Psoas muscle (tissue), 8 donors: ENCODE results near the gene TXNDC2. TPM values are rescaled to one million over a fixed set of nuclear protein-coding genes. Genes with fewer than 3 reads are reported as not detected.
"Not testable (repeated sequence)": the region's sequence is repeated elsewhere in the genome, so short reads cannot be mapped to it uniquely, and the experiment has no call there.

Experiments used
- ATAC-seq, 4 donors: fragments of 200-7000 bp; cut with Tn5 transposase; one replicate each; pipeline ENCODE4 v1.9.1; 2020; ENCODE audit warnings: moderate library complexity in 3 of 4, mild to moderate bottlenecking in 2 of 4
- DNase-seq, 2 donors: peaks; one replicate each; pipeline ENCODE4 v3.0.0-alpha.2; 2020
- H3K27ac ChIP-seq: fragments of 200-600 bp; one replicate; pipeline ENCODE4 v1.8.0; 2022
- H3K27me3 ChIP-seq, 3 donors: fragments of 200-600 bp in 1 of 3; one replicate each; pipeline versions ENCODE4 v1.6.1 to v1.8.0; 2013 to 2022; ENCODE audit warnings: low read length in 2 of 3, mild to moderate bottlenecking in 2 of 3, moderate library complexity in 1 of 3; ENCODE audit not compliant: insufficient read depth in 3 of 3
- H3K36me3 ChIP-seq, 2 donors: fragments of 200-600 bp in 1 of 2; one replicate each; pipeline versions ENCODE4 v1.6.1 to v1.8.0; 2013 to 2022; ENCODE audit warnings: low read depth in 1 of 2, mild to moderate bottlenecking in 1 of 2, moderate library complexity in 1 of 2; ENCODE audit not compliant: insufficient read depth in 1 of 2
- H3K4me1 ChIP-seq: fragments of 200-600 bp; one replicate; pipeline ENCODE4 v1.8.0; 2022
- H3K4me3 ChIP-seq: fragments of 200-600 bp; one replicate; pipeline ENCODE4 v1.8.0; 2022; ENCODE audit warnings: mild to moderate bottlenecking
- H3K9me3 ChIP-seq: fragments of 200-600 bp; one replicate; pipeline ENCODE4 v1.8.0; 2022
- CTCF ChIP-seq: fragments of 200-600 bp; IDR thresholded peaks from one replicate; pipeline ENCODE4 v1.8.0; 2022; ENCODE audit warnings: antibody characterized with exemption
- WGBS, 3 donors: extraction: QIAGEN DNeasy Blood & Tissue Kit; methylation state at CpG; one replicate each; pipeline versions ENCODE4 v1.1.6 to v1.1.7; 2013; 5-methylcytosine and 5-hydroxymethylcytosine counted together
- intact Hi-C, 2 donors: fragments of 100-400 bp; cut with DNase I; formaldehyde crosslinking; loops; one replicate each; pipeline versions ENCODE4 v1.11.0 to v1.14.2; 2022
- polyA plus RNA-seq, 3 donors: library from polyadenylated mRNA; stranded (reverse); fragments of 200-250 nt; gene quantifications; one replicate each; pipeline ENCODE4 v1.2.3, GENCODE V29; 2013
- total RNA-seq, 4 donors: library from RNA; stranded (reverse); fragmentation: NEBNext Ultra II Directional in 2 of 4; extraction: Animal tissue kit (Norgen Biotek cat#: 25700) in 2 of 4; gene quantifications; one replicate each; pipeline versions ENCODE4 v1.2.1 to v1.2.4, GENCODE V29; 2021 to 2023
- donor health status: healthy with polysubstance abuse.
- donor health status: DM: no; HTN: no; CAD: no; lungs with moderate emphysema.
- donor health status: Bipolar disorder and iron deficiency.
- donor health status: healthy.
- donor health status: DM: yes; HTN: yes; CAD: no.
- donor health status: DM: no; HTN: no; CAD: no.
- donor health status: DM: no; HTN: no; CAD: no.
- donor health status: DM: yes; HTN: yes; CAD: no.

TXNDC2 gene
- total and polyA plus RNA-seq, 7 donors: 0.04 to 0.19 TPM; not detected in 5

DNA sequence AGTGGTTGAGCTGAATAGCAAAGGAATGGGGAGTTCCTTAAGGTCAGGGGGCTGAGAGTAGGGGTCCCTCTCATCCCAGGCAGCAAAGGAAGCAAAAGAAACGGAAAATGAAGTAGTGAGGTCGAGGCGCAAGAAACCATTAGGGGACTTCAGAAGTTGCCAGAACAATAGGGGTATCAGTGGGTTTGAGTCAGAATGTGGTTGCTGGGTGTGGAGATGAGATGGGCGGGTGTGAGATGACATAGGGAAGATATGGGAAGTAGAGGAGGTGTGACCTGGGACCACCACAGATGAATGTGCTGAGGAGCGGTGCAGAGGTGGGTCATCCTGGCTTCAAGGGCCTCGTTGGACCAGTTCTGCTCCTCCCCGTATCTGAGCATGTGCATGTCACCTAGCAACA, 14.9 kb downstream of the TXNDC2 start:
- intact Hi-C loops: no loop called here
- 84 to 95% (median 86%) methylated on average over 7 of the region's 7 CpGs for WGBS, 3 donors

GRCh38 chr18:9901377-9901776, 15.6 kb downstream of the TXNDC2 start:
- no peaks in the 10 kb centered on the region for H3K9me3 ChIP-seq
- no peak for DNase-seq
- H3K4me1 ChIP-seq: no peaks in the 10 kb centered on the region
- H3K4me3 ChIP-seq: no peak overlapping the region
- H3K27me3 ChIP-seq: no peaks in the 10 kb centered on the region
- WGBS, 3 donors: 36 to 65% (median 49%) methylated on average over 3 of the region's 3 CpGs
- intact Hi-C loops: no loop called here
- H3K36me3 ChIP-seq: no peaks in the 10 kb centered on the region
- peak overlapping the region; percentile 27 for H3K27ac ChIP-seq
- TF ChIP-seq CTCF: no peak
- ATAC-seq: peak in 3 of 4 donors; percentile 50 to 69 (median 50)

More for the DNA sequence above, 14.9 kb downstream of the TXNDC2 start:
- Histone ChIP-seq H3K4me1 (no peaks in the 10 kb centered on the region), H3K27me3 (no peaks in the 10 kb centered on the region), H3K27ac (no peak overlapping the region), H3K9me3 (no peaks in the 10 kb centered on the region), H3K4me3 (no peak overlapping the region), H3K36me3 (no peaks in the 10 kb centered on the region)
- no peak for TF ChIP-seq CTCF
- DNase-seq (no peak), ATAC-seq (no peak)

- ATAC-seq (peak; percentile 56 to 82 (median 78)), DNase-seq (peak; percentile 19 to 70)
- H3K4me1 ChIP-seq, H3K4me3 ChIP-seq, H3K27me3 ChIP-seq, H3K36me3 ChIP-seq, H3K9me3 ChIP-seq, intact Hi-C loops: not testable (repeated sequence)
- WGBS, 3 donors: 37 to 70% (median 38%) methylated on average over 14 of the region's 14 CpGs
- peak overlapping the region; percentile 2 for H3K27ac ChIP-seq
These were observed 16.5 kb downstream of the TXNDC2 start for GRCh38 chr18:9902264-9902663.

GRCh38 chr18:9902832-9903231, 17.1 kb downstream of the TXNDC2 start:
- Histone ChIP-seq H3K36me3 (no peaks in the 10 kb centered on the region), H3K27me3 (no peaks in the 10 kb centered on the region), H3K4me1 (no peaks in the 10 kb centered on the region), H3K4me3 (no peak overlapping the region), H3K27ac (peak overlapping the region; percentile 2), H3K9me3 (no peaks in the 10 kb centered on the region)
- ATAC-seq (no peak), DNase-seq (no peak)
- intact Hi-C loops: no loop called here
- WGBS, 3 donors: 34 to 72% (median 40%) methylated on average over 10 of the region's 10 CpGs
- no peak for TF ChIP-seq CTCF

DNA sequence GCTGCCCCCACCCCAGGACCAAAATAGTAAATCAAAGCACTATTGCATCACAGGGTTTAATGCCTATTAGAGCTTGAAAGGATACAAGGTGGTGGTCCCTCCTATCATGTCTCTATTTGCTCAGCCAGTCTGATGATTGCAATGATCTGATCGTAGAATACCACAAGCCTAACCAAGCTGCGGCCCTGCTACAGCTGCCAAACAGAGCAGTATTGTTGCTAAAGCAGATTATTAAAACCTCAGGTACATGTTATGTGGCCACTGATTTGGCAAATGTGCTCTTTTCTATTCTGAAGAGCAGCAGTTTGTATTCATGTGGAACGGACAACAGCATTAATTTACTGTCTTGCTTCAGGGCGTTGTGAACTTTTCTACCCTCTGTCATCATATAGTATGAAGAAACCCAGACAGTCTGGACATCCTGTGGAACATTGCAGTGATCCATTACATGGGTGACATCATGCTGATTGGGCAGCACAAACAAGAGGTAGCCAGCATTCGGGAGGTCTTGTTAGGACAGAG, 19.7 kb downstream of the TXNDC2 start:
- peak in 3 of 4 donors; percentile 46 to 67 (median 57) for ATAC-seq
- Histone ChIP-seq H3K36me3 (no peaks in the 10 kb centered on the region), H3K27me3 (no peaks in the 10 kb centered on the region), H3K9me3 (no peaks in the 10 kb centered on the region), H3K27ac (no peak overlapping the region), H3K4me3 (no peak overlapping the region), H3K4me1 (no peaks in the 10 kb centered on the region)
- no peak for TF ChIP-seq CTCF
- 74 to 84% (median 75%) methylated on average over 5 of the region's 5 CpGs for WGBS, 3 donors
- no peak for DNase-seq
- intact Hi-C loops: no loop called here
